Stomach (tissue), 9 donors: ENCODE measurements around the gene PALS1. TPM values are rescaled to one million over a fixed set of nuclear protein-coding genes. Genes with fewer than 3 reads are reported as not detected.

Experiments
- DNase-seq, 2 donors: peaks; one replicate each; pipeline versions ENCODE4 v3.0.0 to v3.0.0-alpha.2; 2013 to 2019
- H3K27ac ChIP-seq, 5 donors: fragments of 200-600 bp in 4 of 5; sonication (generic) in 4 of 5; one replicate each; pipeline ENCODE4 v1.5.1; 2013 to 2019; ENCODE audit warnings: mild to moderate bottlenecking in 1 of 5, moderate library complexity in 1 of 5
- H3K27me3 ChIP-seq, 3 donors: fragments of 200-600 bp; sonication (generic); one replicate each; pipeline ENCODE4 v1.5.1; 2017 to 2019; ENCODE audit warnings: mixed run types in 1 of 3
- H3K36me3 ChIP-seq, 4 donors: fragments of 200-600 bp; sonication (generic); 1 replicate in 3 of 4; 2 replicates in 1 of 4; pipeline ENCODE4 v1.5.1; 2016 to 2019
- H3K4me1 ChIP-seq, 4 donors: fragments of 200-600 bp; sonication (generic); one replicate each; pipeline ENCODE4 v1.5.1; 2016 to 2019
- H3K4me3 ChIP-seq, 4 donors: fragments of 200-600 bp; sonication (generic) in 3 of 4; one replicate each; pipeline ENCODE4 v1.5.1; 2016 to 2019; ENCODE audit warnings: mild to moderate bottlenecking in 1 of 4
- H3K9me3 ChIP-seq, 4 donors: fragments of 200-600 bp; sonication (generic); one replicate each; pipeline ENCODE4 v1.5.1; 2016 to 2019
- CTCF ChIP-seq, 7 experiments: fragments of 450-650 bp in 4 of 7; fragments of 200-600 bp in 3 of 7; sonication (generic) in 3 of 7; IDR thresholded peaks; one replicate each; pipeline ENCODE4 v1.5.1; 2016 to 2019; ENCODE audit warnings: antibody characterized with exemption in 7 of 7, control low read depth in 2 of 7, mild to moderate bottlenecking in 1 of 7
- EP300 ChIP-seq: sonication (generic); formaldehyde crosslinking; IDR thresholded peaks from one replicate; pipeline ENCODE4 v1.6.1; 2017; ENCODE audit warnings: antibody characterized with exemption
- POLR2A ChIP-seq, 4 donors: fragments of 450-650 bp; IDR thresholded peaks; one replicate each; pipeline ENCODE4 v1.6.1; 2016; ENCODE audit warnings: antibody characterized with exemption in 4 of 4, control low read depth in 2 of 4, mild to moderate bottlenecking in 1 of 4, moderate library complexity in 1 of 4
- POLR2AphosphoS5 ChIP-seq, 3 donors: sonication (generic); formaldehyde crosslinking; IDR thresholded peaks; one replicate each; pipeline ENCODE4 v1.6.1; 2016; ENCODE audit warnings: antibody characterized with exemption in 3 of 3
- WGBS, 5 donors: extraction: QIAGEN DNeasy Blood & Tissue Kit in 3 of 5; methylation state at CpG; one replicate each; pipeline versions ENCODE4 v1.1.5 to v1.1.7; 2013 to 2018; 5-methylcytosine and 5-hydroxymethylcytosine counted together
- intact Hi-C: fragments of 100-400 bp; cut with DNase I; formaldehyde crosslinking; loops from one replicate; pipeline ENCODE4 v1.15.1; 2023; ENCODE audit warnings: low total_unique reads
- polyA plus RNA-seq, 3 donors: library from polyadenylated mRNA; stranded (reverse); fragments of 200-250 nt; gene quantifications; one replicate each; pipeline ENCODE4 v1.2.3, GENCODE V29; 2013
- total RNA-seq, 5 donors: library from RNA; depleted of rRNA; stranded (reverse); fragments of >200 nt; gene quantifications; one replicate each; pipeline versions ENCODE4 v1.1.0 to v1.2.3, GENCODE V29; 2014 to 2016
- donor health status: healthy with polysubstance abuse.
- donor health status: Bipolar disorder and iron deficiency.
- donor health status: healthy.

PALS1 gene
- total and polyA plus RNA-seq, 8 donors, result 5.2 to 44.2 (median 17.3) TPM

- no peak for DNase-seq
- 56 to 92% (median 74%) methylated on average over 2 of the region's 2 CpGs for WGBS, 5 donors
- no peak overlapping the region for H3K4me3 ChIP-seq
- H3K36me3 ChIP-seq, result no peaks in the 10 kb centered on the region
- H3K27me3 ChIP-seq, result no peaks in the 10 kb centered on the region
- TF ChIP-seq POLR2AphosphoS5 (IDR thresholded peaks at IDR 0.05) (no peak), EP300 (no peak), POLR2A (IDR thresholded peaks at IDR 0.05) (no peak), CTCF (IDR thresholded peaks at IDR 0.05) (no peak)
- H3K9me3 ChIP-seq, result no peaks in the 10 kb centered on the region
- H3K27ac ChIP-seq, result no peak overlapping the region
- intact Hi-C loops, result no loop called here
- no peaks in the 10 kb centered on the region for H3K4me1 ChIP-seq
These were observed 46.0 kb upstream of the PALS1 start for GRCh38 chr14:67195279-67195678.

GRCh38 chr14:67199016-67199415 lies 42.2 kb upstream of the PALS1 start:
- intact Hi-C loops, result no loop called here
- Histone ChIP-seq H3K4me1 (no peaks in the 10 kb centered on the region), H3K27me3 (no peaks in the 10 kb centered on the region), H3K4me3 (no peak overlapping the region), H3K36me3 (no peaks in the 10 kb centered on the region), H3K9me3 (no peaks in the 10 kb centered on the region), H3K27ac (no peak overlapping the region)
- TF ChIP-seq POLR2AphosphoS5 (IDR thresholded peaks at IDR 0.05), result no peak
- TF ChIP-seq CTCF (IDR thresholded peaks at IDR 0.05), result no peak
- no peak for TF ChIP-seq POLR2A (IDR thresholded peaks at IDR 0.05)
- TF ChIP-seq EP300, result no peak
- DNase-seq, result no peak
- 92 to 95% (median 94%) methylated on average over 6 of the region's 6 CpGs for WGBS, 5 donors

- intact Hi-C loops, result no loop called here
- TF ChIP-seq CTCF (IDR thresholded peaks at IDR 0.05), result no peak
- no peak for TF ChIP-seq POLR2AphosphoS5 (IDR thresholded peaks at IDR 0.05)
- TF ChIP-seq EP300, result no peak
- TF ChIP-seq POLR2A (IDR thresholded peaks at IDR 0.05), result no peak
- no peak overlapping the region for H3K4me3 ChIP-seq
- no peaks in the 10 kb centered on the region for H3K36me3 ChIP-seq
- DNase-seq, result no peak
- H3K27ac ChIP-seq, result no peak overlapping the region
- WGBS, 5 donors, result 88 to 94% (median 91%) methylated on average over 8 of the region's 8 CpGs
- no peaks in the 10 kb centered on the region for H3K9me3 ChIP-seq
- H3K4me1 ChIP-seq, result no peaks in the 10 kb centered on the region
- no peaks in the 10 kb centered on the region for H3K27me3 ChIP-seq
These were observed 33.4 kb upstream of the PALS1 start for GRCh38 chr14:67207810-67208209.

- H3K9me3 ChIP-seq, result no peaks in the 10 kb centered on the region
- no peaks in the 10 kb centered on the region for H3K4me1 ChIP-seq
- DNase-seq, result no peak
- intact Hi-C loops, result no loop called here
- H3K27ac ChIP-seq, result no peak overlapping the region
- H3K36me3 ChIP-seq, result no peaks in the 10 kb centered on the region
- H3K4me3 ChIP-seq, result no peak overlapping the region
- TF ChIP-seq POLR2AphosphoS5 (IDR thresholded peaks at IDR 0.05) (no peak), POLR2A (IDR thresholded peaks at IDR 0.05) (no peak), EP300 (no peak), CTCF (IDR thresholded peaks at IDR 0.05) (no peak)
- no peaks in the 10 kb centered on the region for H3K27me3 ChIP-seq
- WGBS, 5 donors, result 40 to 75% (median 68%) methylated on average over 1 to 2 of the region's 2 CpGs
These were observed 23.1 kb upstream of the PALS1 start for GRCh38 chr14:67218126-67218525.
